Head of caudate nucleus (tissue), 42 donors: ENCODE data around the gene SMIM28.
"Not testable (repeated sequence)": the region's sequence is repeated elsewhere in the genome, so short reads cannot be mapped to it uniquely, and the experiment has no call there.

Experiments
- DNase-seq, 42 donors: peaks; one replicate each; pipeline versions ENCODE4 v3.0.0 to v3.0.0-alpha.2; 2020 to 2021; ENCODE audit warnings: mixed read lengths in 7 of 42
- intact Hi-C: fragments of 100-400 bp; cut with DNase I; formaldehyde crosslinking; loops from one replicate; pipeline ENCODE4 v1.15.0; 2022

The SMIM28 gene

GRCh38 chr6:138422861-138423260 lies 45.2 kb downstream of the SMIM28 start:
- intact Hi-C loops = loop anchor here (10.0 kb wide), 1 partner anchor 162 kb away; no protein-coding TSS in a partner anchor
- DNase-seq = no peak

- intact Hi-C loops = loop anchor here (10.0 kb wide), 1 partner anchor 161 kb away; no protein-coding TSS in a partner anchor
- DNase-seq = no peak
Observed at GRCh38 chr6:138424004-138424904, 46.5 kb downstream of the SMIM28 start.

GRCh38 chr6:138425256-138425655 lies 47.6 kb downstream of the SMIM28 start:
- intact Hi-C loops = loop anchor here (10.0 kb wide), 1 partner anchor 160 kb away; no protein-coding TSS in a partner anchor

GRCh38 chr6:138426500-138427123 lies 48.9 kb downstream of the SMIM28 start:
- intact Hi-C loops = loop anchor here (10.0 kb wide), 1 partner anchor 158 kb away; no protein-coding TSS in a partner anchor
- no peak for DNase-seq

More at GRCh38 chr6:138425256-138425655, 47.6 kb downstream of the SMIM28 start:
- DNase-seq = not testable (repeated sequence)

- intact Hi-C loops = loop anchor here (10.0 kb wide), 1 partner anchor 157 kb away; no protein-coding TSS in a partner anchor
- no peak for DNase-seq
Observed at GRCh38 chr6:138427701-138428100, 50.0 kb downstream of the SMIM28 start.

GRCh38 chr6:138428944-138429598 lies 51.4 kb downstream of the SMIM28 start:
- DNase-seq = peak in 3 of 42 donors; percentile 37 to 53 (median 46)
- intact Hi-C loops = loop anchor here (10.0 kb wide), 1 partner anchor 156 kb away; no protein-coding TSS in a partner anchor

GRCh38 chr6:138429761-138430160 lies 52.1 kb downstream of the SMIM28 start:
- DNase-seq = no peak
- intact Hi-C loops = loop anchor here (5.0 to 10.0 kb wide), 2 partner anchors 88 to 155 kb away; no protein-coding TSS in a partner anchor

- peak in 32 of 42 donors; percentile 18 to 81 (median 50) for DNase-seq
- intact Hi-C loops = loop anchor here (5.0 kb wide), 1 partner anchor 87 kb away; no protein-coding TSS in a partner anchor
Observed at GRCh38 chr6:138430361-138431145, 52.8 kb downstream of the SMIM28 start.

GRCh38 chr6:138431256-138432062 lies 53.8 kb downstream of the SMIM28 start:
- peak in 3 of 42 donors; percentile 8 to 17 (median 13) for DNase-seq
- intact Hi-C loops = loop anchor here (5.0 kb wide), 1 partner anchor 86 kb away; no protein-coding TSS in a partner anchor

GRCh38 chr6:138432063-138432356 lies 54.3 kb downstream of the SMIM28 start:
- intact Hi-C loops = loop anchor here (5.0 kb wide), 1 partner anchor 85 kb away; no protein-coding TSS in a partner anchor
- DNase-seq = peak in 13 of 42 donors; percentile 6 to 48 (median 24)
